Body of pancreas (tissue), 4 donors: ENCODE measurements around the gene WFDC2. TPM values are rescaled to one million over a fixed set of nuclear protein-coding genes. Genes with fewer than 3 reads are reported as not detected.
A peak's percentile ranks its signal among the peaks of the same experiment; 100 is the strongest.

Experiments used
- ATAC-seq: fragments of 150-250 bp; one replicate; pipeline ENCODE4 v1.9.1; 2016
- DNase-seq, 4 donors: peaks; one replicate each; pipeline ENCODE4 v3.0.0-alpha.2; 2019
- H3K27ac ChIP-seq, 4 donors: fragments of 200-600 bp; sonication (generic); 1 replicate in 3 of 4; 2 replicates in 1 of 4; pipeline versions ENCODE4 v1.5.1 to v1.6.1; 2016 to 2019; ENCODE audit warnings: mild to moderate bottlenecking in 1 of 4, mixed read lengths in 1 of 4, moderate library complexity in 1 of 4
- H3K27me3 ChIP-seq, 2 donors: fragments of 200-600 bp; sonication (generic); one replicate each; pipeline ENCODE4 v1.6.0; 2016; ENCODE audit warnings: mild to moderate bottlenecking in 1 of 2
- H3K36me3 ChIP-seq, 2 donors: fragments of 200-600 bp; sonication (generic); replicated peaks in 1 of 2; 2 replicates each; pipeline ENCODE4 v1.5.1; 2016; ENCODE audit warnings: low read depth in 2 of 2; ENCODE audit not compliant: insufficient read depth in 1 of 2
- H3K4me1 ChIP-seq: fragments of 200-600 bp; sonication (generic); one replicate; pipeline ENCODE4 v1.6.0; 2016
- H3K4me3 ChIP-seq, 2 donors: fragments of 200-600 bp; sonication (generic); 1 replicate in 1 of 2; 2 replicates in 1 of 2; pipeline ENCODE4 v1.5.1; 2016 to 2019
- H3K9me3 ChIP-seq, 3 donors: fragments of 200-600 bp; sonication (generic); 1 replicate in 2 of 3; 2 replicates in 1 of 3; pipeline ENCODE4 v1.5.1; 2016
- POLR2A ChIP-seq, 3 donors: fragments of 450-650 bp; IDR thresholded peaks; one replicate each; pipeline ENCODE4 v1.6.1; 2016; ENCODE audit warnings: antibody characterized with exemption in 3 of 3, mild to moderate bottlenecking in 2 of 3
- WGBS, 2 donors: methylation state at CpG; one replicate each; pipeline ENCODE4 v1.1.5; 2017; 5-methylcytosine and 5-hydroxymethylcytosine counted together
- intact Hi-C: fragments of 100-400 bp; cut with DNase I; formaldehyde crosslinking; loops from one replicate; pipeline ENCODE4 v1.15.1; 2023
- total RNA-seq, 2 donors: library from RNA; depleted of rRNA; stranded (reverse); fragments of >200 nt; gene quantifications; one replicate each; pipeline ENCODE4 v1.1.0, GENCODE V29; 2016
- TF ChIP-seq, protein P1 (sequence below), 7 experiments: fragments of 450-650 bp in 4 of 7; fragments of 200-600 bp in 3 of 7; sonication (generic) in 3 of 7; IDR thresholded peaks; one replicate each; pipeline ENCODE4 v1.5.1; 2016 to 2019; ENCODE audit warnings: antibody characterized with exemption in 7 of 7

WFDC2 gene
- total RNA-seq, 2 donors from 2014 or later = 3.0 to 11.9 TPM

DNA sequence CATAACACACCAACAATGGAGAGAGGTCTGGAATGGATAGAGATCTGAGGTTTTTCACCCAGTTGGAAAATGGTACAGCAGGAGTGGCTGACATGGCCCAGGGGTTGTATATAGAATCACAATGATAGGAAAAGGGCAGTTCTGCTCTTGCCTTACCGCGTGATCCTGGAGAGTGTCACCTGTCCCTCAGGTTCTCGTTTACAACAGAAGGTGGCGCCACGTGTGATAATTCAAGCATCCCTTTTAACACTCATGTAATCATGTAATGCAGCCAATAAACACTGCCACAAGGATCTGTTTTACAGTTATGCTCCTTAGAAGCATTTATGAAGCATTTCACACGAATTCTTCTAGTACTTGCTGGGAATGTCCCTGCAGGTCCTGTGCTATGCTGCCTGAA, 12.9 kb upstream of the WFDC2 start:
- Histone ChIP-seq H3K9me3 (no peaks in the 10 kb centered on the region), H3K27ac (no peak overlapping the region), H3K27me3 (no peaks in the 10 kb centered on the region), H3K4me3 (no peak overlapping the region), H3K36me3 (no peaks in the 10 kb centered on the region), H3K4me1 (no peaks in the 10 kb centered on the region)
- TF ChIP-seq, protein P1, sequence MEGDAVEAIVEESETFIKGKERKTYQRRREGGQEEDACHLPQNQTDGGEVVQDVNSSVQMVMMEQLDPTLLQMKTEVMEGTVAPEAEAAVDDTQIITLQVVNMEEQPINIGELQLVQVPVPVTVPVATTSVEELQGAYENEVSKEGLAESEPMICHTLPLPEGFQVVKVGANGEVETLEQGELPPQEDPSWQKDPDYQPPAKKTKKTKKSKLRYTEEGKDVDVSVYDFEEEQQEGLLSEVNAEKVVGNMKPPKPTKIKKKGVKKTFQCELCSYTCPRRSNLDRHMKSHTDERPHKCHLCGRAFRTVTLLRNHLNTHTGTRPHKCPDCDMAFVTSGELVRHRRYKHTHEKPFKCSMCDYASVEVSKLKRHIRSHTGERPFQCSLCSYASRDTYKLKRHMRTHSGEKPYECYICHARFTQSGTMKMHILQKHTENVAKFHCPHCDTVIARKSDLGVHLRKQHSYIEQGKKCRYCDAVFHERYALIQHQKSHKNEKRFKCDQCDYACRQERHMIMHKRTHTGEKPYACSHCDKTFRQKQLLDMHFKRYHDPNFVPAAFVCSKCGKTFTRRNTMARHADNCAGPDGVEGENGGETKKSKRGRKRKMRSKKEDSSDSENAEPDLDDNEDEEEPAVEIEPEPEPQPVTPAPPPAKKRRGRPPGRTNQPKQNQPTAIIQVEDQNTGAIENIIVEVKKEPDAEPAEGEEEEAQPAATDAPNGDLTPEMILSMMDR (IDR thresholded peaks at IDR 0.05) = peak in 4 of 7 experiments; percentile 26 to 48 (median 35)
- TF ChIP-seq POLR2A (IDR thresholded peaks at IDR 0.05) = no peak
- DNase-seq (peak; percentile 26 to 65 (median 46)), ATAC-seq (no peak)
- intact Hi-C loops = loop anchor here (10.0 kb wide), 1 partner anchor 308 kb away; no protein-coding TSS in a partner anchor
- WGBS, 2 donors = 16 to 20% methylated on average over 6 of the region's 6 CpGs

DNA sequence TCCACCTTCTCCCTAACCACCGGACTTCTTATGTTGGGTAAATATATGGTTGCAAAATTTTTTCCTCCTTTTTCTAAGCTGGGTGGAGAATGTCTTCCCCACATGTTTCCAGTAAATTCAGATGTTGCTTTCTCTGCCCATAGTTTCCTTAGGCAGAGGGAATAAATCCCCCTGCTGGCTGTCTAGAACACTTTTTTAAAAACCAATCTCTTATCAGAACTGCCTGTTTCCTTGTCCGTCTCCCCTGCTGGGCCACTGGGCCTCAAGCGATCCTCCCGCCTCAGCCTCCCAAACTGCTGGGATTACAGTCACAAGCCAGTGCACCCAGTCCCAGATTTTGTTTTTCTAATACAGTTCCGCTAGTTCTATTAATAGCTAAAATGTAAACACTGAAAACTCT, 9.9 kb upstream of the WFDC2 start:
- WGBS, 2 donors = 63 to 72% methylated on average over 5 of the region's 5 CpGs
- Histone ChIP-seq H3K4me3 (no peak overlapping the region), H3K27me3 (no peaks in the 10 kb centered on the region), H3K36me3 (no peaks in the 10 kb centered on the region), H3K9me3 (no peaks in the 10 kb centered on the region), H3K27ac (no peak overlapping the region), H3K4me1 (no peaks in the 10 kb centered on the region)
- TF ChIP-seq POLR2A (IDR thresholded peaks at IDR 0.05) = no peak
- TF ChIP-seq, protein P1 (IDR thresholded peaks at IDR 0.05) = no peak
- ATAC-seq = no peak
- intact Hi-C loops = loop anchor here (10.0 kb wide), 1 partner anchor 305 kb away; no protein-coding TSS in a partner anchor
- DNase-seq = no peak

DNA sequence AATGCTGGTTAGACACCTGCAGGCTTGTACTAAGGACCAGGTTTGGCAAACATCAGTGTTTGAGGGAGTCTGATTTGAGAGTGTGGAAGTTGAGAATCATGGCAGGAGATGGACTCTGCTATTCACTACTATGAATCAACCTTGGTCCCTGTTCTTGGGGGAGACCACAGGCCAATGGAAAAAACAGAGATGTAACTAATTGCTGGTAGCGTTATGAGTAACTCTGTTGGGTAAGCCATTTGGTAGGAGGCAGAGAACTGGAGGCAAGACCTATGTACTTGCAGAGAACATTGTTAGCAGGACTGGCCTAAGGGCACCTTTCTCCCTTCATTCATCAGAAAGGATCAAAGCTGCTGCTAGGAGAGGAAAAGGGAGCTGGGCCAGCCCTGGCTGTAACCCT, 8.3 kb upstream of the WFDC2 start:
- intact Hi-C loops = no loop called here
- Histone ChIP-seq H3K36me3 (no peaks in the 10 kb centered on the region), H3K9me3 (no peaks in the 10 kb centered on the region), H3K27ac (no peak overlapping the region), H3K4me3 (no peak overlapping the region), H3K27me3 (no peaks in the 10 kb centered on the region), H3K4me1 (no peaks in the 10 kb centered on the region)
- ATAC-seq = no peak
- no peak for DNase-seq
- 77 to 100% methylated on average over 1 of the region's 1 CpG for WGBS, 2 donors
- TF ChIP-seq, protein P1 (IDR thresholded peaks at IDR 0.05) = no peak
- no peak for TF ChIP-seq POLR2A (IDR thresholded peaks at IDR 0.05)

DNA sequence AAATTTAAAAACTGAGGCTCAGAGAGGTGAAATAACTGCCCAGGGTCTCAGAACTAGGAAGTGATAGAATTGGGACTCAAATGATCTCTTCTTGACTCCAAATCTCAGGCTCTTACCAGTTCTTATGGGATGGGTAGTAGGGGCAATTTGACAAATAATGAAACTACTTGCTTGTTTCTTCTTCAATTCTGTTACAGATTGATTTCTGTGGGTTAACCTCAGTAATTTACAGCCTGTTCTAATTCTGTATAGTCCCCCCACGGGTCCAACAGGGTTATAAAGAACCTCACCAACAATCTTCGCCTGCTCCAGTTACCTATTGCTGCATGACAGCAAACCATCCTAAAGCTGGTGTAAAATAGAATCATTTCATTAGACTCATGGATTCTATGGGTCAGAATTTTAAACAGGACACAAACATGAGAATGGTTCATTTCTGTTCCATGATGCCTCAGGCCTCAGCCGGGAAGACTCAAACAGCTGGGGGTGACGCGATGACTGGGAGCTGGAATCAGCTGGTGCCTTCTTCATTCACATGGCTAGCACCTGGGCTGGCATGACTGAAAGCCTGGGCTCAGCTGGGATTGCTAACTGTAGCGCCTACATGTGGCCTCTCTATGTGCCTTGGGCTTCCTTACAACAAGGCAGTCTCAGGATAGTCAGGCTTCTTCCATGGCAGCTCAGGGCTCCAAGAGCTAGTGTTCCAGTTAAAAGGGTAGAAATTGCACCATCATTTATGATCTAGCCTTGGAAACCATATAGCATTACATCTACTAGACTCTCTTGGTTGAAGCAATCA, 6.6 kb upstream of the WFDC2 start:
- H3K36me3 ChIP-seq = no peaks in the 10 kb centered on the region
- TF ChIP-seq, protein P1 (IDR thresholded peaks at IDR 0.05) = no peak
- no peak for TF ChIP-seq POLR2A (IDR thresholded peaks at IDR 0.05)
- ATAC-seq (no peak), DNase-seq (no peak)
- 81 to 85% methylated on average over 6 of the region's 6 CpGs for WGBS, 2 donors
- H3K27me3 ChIP-seq = no peaks in the 10 kb centered on the region
- intact Hi-C loops = no loop called here
- no peak overlapping the region for H3K27ac ChIP-seq
- no peak overlapping the region for H3K4me3 ChIP-seq
- H3K4me1 ChIP-seq = no peaks in the 10 kb centered on the region
- H3K9me3 ChIP-seq = no peaks in the 10 kb centered on the region

DNA sequence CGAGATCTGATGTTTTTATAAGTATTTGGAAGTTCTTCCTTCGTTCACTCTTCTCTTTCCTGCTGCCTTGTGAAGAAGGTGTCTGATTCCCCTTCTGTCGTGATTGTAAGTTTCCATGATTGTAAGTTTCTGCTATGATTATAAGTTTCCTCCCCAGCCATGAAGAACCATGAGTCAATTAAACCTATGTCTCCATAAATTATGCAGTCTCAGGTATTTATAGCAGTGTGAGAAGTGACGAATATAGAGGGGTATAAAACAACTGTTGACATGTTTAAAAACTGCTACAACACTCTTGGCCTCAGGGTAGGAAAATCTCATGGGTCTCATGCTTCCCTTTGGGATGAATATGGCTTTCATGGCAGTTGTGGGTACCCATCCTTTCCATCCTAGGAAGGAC, 5.8 kb upstream of the WFDC2 start:
- H3K36me3 ChIP-seq = no peaks in the 10 kb centered on the region
- intact Hi-C loops = no loop called here
- DNase-seq (no peak), ATAC-seq (no peak)
- H3K27me3 ChIP-seq = no peaks in the 10 kb centered on the region
- TF ChIP-seq, protein P1 (IDR thresholded peaks at IDR 0.05) = no peak
- no peak for TF ChIP-seq POLR2A (IDR thresholded peaks at IDR 0.05)
- no peaks in the 10 kb centered on the region for H3K4me1 ChIP-seq
- H3K27ac ChIP-seq = no peak overlapping the region
- H3K4me3 ChIP-seq = no peak overlapping the region
- H3K9me3 ChIP-seq = no peaks in the 10 kb centered on the region
- WGBS, 2 donors = 69 to 72% methylated on average over 4 of the region's 4 CpGs
